Keratinocyte (primary cell): ENCODE measurements around the gene SOD1. TPM values are rescaled to one million over a fixed set of nuclear protein-coding genes. Genes with fewer than 3 reads are reported as not detected.

ENCODE experiments used
- DNase-seq: peaks from one replicate; pipeline ENCODE4 v3.0.0-alpha.2; 2011; ENCODE audit warnings: low read depth, missing footprints, low spot score
- FAIRE-seq: peaks from 2 replicates; lab custom pipeline; 2011; peaks lifted over from hg19 to GRCh38; lab: Jason Lieb, UNC
- H2AFZ ChIP-seq: 2 replicates; pipeline ENCODE4 v1.6.0; 2012; ENCODE audit warnings: low read length, control low read depth, inconsistent platforms; ENCODE audit not compliant: control insufficient read depth
- H3K27ac ChIP-seq: 2 replicates; pipeline ENCODE4 v1.5.1; 2011; ENCODE audit warnings: low read length; ENCODE audit not compliant: control insufficient read depth, insufficient read depth
- H3K27me3 ChIP-seq: 3 replicates; pipeline ENCODE4 v1.6.0; 2011; ENCODE audit warnings: low read length; ENCODE audit not compliant: control insufficient read depth, insufficient read depth; ENCODE audit errors: extremely low read depth
- H3K36me3 ChIP-seq, 2 experiments: 2 replicates in 1 of 2; 3 replicates in 1 of 2; pipeline ENCODE4 v1.5.1; 2011; ENCODE audit warnings: low read length in 2 of 2, mild to moderate bottlenecking in 1 of 2; ENCODE audit not compliant: control insufficient read depth in 2 of 2, insufficient read depth in 2 of 2; ENCODE audit errors: extremely low read depth in 1 of 2
- H3K4me1 ChIP-seq: 3 replicates; pipeline ENCODE4 v1.5.1; 2011; ENCODE audit warnings: low read length; ENCODE audit not compliant: control insufficient read depth, insufficient read depth; ENCODE audit errors: extremely low read depth
- H3K4me2 ChIP-seq: 3 replicates; pipeline ENCODE4 v1.6.0; 2011; ENCODE audit warnings: low read depth, low read length; ENCODE audit not compliant: control insufficient read depth, insufficient read depth; ENCODE audit errors: extremely low read depth
- H3K4me3 ChIP-seq, 3 experiments: fragments of 200-600 bp in 1 of 3; sonication (generic) in 1 of 3; 2 replicates in 2 of 3; 3 replicates in 1 of 3; pipeline ENCODE4 v1.5.1; 2011 to 2016; ENCODE audit warnings: low read length in 3 of 3, mild to moderate bottlenecking in 3 of 3, control low read depth in 2 of 3, inconsistent platforms in 1 of 3, low read depth in 1 of 3, mixed read lengths in 1 of 3, mixed run types in 1 of 3, moderate library complexity in 1 of 3; ENCODE audit not compliant: control insufficient read depth in 2 of 3, insufficient read depth in 2 of 3; ENCODE audit errors: extremely low read depth in 1 of 3
- H3K79me2 ChIP-seq: 2 replicates; pipeline ENCODE4 v1.6.0; 2012; ENCODE audit warnings: low read length; ENCODE audit not compliant: control insufficient read depth, insufficient read depth
- H3K9ac ChIP-seq: 3 replicates; pipeline ENCODE4 v1.6.0; 2011; ENCODE audit warnings: low read length; ENCODE audit not compliant: control insufficient read depth, insufficient read depth; ENCODE audit errors: extremely low read depth
- H3K9me1 ChIP-seq: 3 replicates; pipeline ENCODE4 v1.6.0; 2011; ENCODE audit warnings: low read length; ENCODE audit not compliant: control insufficient read depth, insufficient read depth; ENCODE audit errors: extremely low read depth
- H3K9me3 ChIP-seq: 2 replicates; pipeline ENCODE4 v1.5.1; 2012; ENCODE audit warnings: low read depth, low read length; ENCODE audit not compliant: control insufficient read depth
- H4K20me1 ChIP-seq: 3 replicates; pipeline ENCODE4 v1.6.0; 2011; ENCODE audit warnings: low read length; ENCODE audit not compliant: control insufficient read depth, insufficient read depth; ENCODE audit errors: extremely low read depth
- CTCF ChIP-seq, 3 experiments: IDR thresholded peaks in 1 of 3; conservative IDR thresholded peaks in 1 of 3; optimal IDR thresholded peaks in 1 of 3; 2 replicates in 2 of 3; 3 replicates in 1 of 3; pipeline versions ENCODE3 to v1.5.1; 2011; ENCODE audit warnings: low read length in 3 of 3, mild to moderate bottlenecking in 3 of 3, moderate library complexity in 2 of 3, control low read depth in 1 of 3, inconsistent platforms in 1 of 3; ENCODE audit not compliant: insufficient read depth in 2 of 3; ENCODE audit errors: extremely low read depth in 1 of 3
- EZH2 ChIP-seq: IDR thresholded peaks from one replicate; pipeline ENCODE4 v1.6.1; 2012; ENCODE audit warnings: inconsistent platforms, mild to moderate bottlenecking, low read length, moderate library complexity
- dilution Hi-C: fragments of 300-500 bp; cut with MboI; formaldehyde crosslinking; loops from one replicate; pipeline ENCODE4 v1.7.0; 2020; ENCODE audit warnings: low sequenced_read_pairs; ENCODE audit not compliant: extremely low pct_ligation_motif_present
- polyA plus RNA-seq, 5 experiments: library from polyadenylated mRNA; depleted of rRNA in 3 of 5; stranded (reverse) in 3 of 5; stranded (forward) in 1 of 5; unstranded in 1 of 5; fragments of >200 nt; gene quantifications; 1 replicate in 1 of 5; 2 replicates in 3 of 5; 3 replicates in 1 of 5; pipeline versions ENCODE4 v1.2.1 to v1.2.3, GENCODE V29; 2011 to 2012; ENCODE audit warnings: missing spikeins in 2 of 5, low read depth in 1 of 5, low replicate concordance in 1 of 5

Gene SOD1
- polyA plus RNA-seq, 1 donor (not counting 4 experiments of a cell fraction or from before 2014, with no cell fraction given), result 426 TPM

GRCh38 chr21:31682620-31683019 is 23.1 kb downstream of the SOD1 start:
- no peak for TF ChIP-seq EZH2
- TF ChIP-seq CTCF (optimal IDR thresholded peaks at IDR 0.05 in 1 of 3, IDR thresholded peaks at IDR 0.05 in 1 of 3, conservative IDR thresholded peaks at IDR 0.05 in 1 of 3; ENCODE audit: extremely low read depth in 1 of 3, insufficient read depth in 2 of 3, low read length in 3 of 3), result no peak
- Histone ChIP-seq H3K9me1 (no peaks in the 10 kb centered on the region), H3K27ac (no peak overlapping the region), H3K4me3 (no peak overlapping the region), H3K27me3 (no peaks in the 10 kb centered on the region), H2AFZ (no peak overlapping the region), H3K79me2 (no peaks in the 10 kb centered on the region), H3K4me1 (no peaks in the 10 kb centered on the region), H3K36me3 (peaks cover 15 to 20% of the 10 kb centered on the region in 2 experiments), H3K4me2 (no peak overlapping the region), H3K9me3 (no peaks in the 10 kb centered on the region), H3K9ac (no peak overlapping the region), H4K20me1 (no peaks in the 10 kb centered on the region)
- FAIRE-seq (no peak), DNase-seq (no peak)
- dilution Hi-C loops, result no loop called here

GRCh38 chr21:31683029-31683428 is 23.5 kb downstream of the SOD1 start:
- Histone ChIP-seq H3K4me2 (no peak overlapping the region), H3K9ac (no peak overlapping the region), H3K27me3 (no peaks in the 10 kb centered on the region), H2AFZ (no peak overlapping the region), H3K4me1 (no peaks in the 10 kb centered on the region), H4K20me1 (no peaks in the 10 kb centered on the region), H3K9me1 (no peaks in the 10 kb centered on the region), H3K36me3 (peaks cover 17 to 20% of the 10 kb centered on the region in 2 experiments), H3K79me2 (no peaks in the 10 kb centered on the region), H3K9me3 (no peaks in the 10 kb centered on the region), H3K27ac (no peak overlapping the region), H3K4me3 (no peak overlapping the region)
- TF ChIP-seq EZH2, result no peak
- TF ChIP-seq CTCF (optimal IDR thresholded peaks at IDR 0.05 in 1 of 3, IDR thresholded peaks at IDR 0.05 in 1 of 3, conservative IDR thresholded peaks at IDR 0.05 in 1 of 3; ENCODE audit: extremely low read depth in 1 of 3, insufficient read depth in 2 of 3, low read length in 3 of 3), result peak in 1 of 3 experiments; percentile 21
- dilution Hi-C loops, result no loop called here
- DNase-seq (no peak), FAIRE-seq (no peak)
